IMR-90 (cell line): ENCODE measurements around the gene FAF2. TPM values are rescaled to one million over a fixed set of nuclear protein-coding genes. Genes with fewer than 3 reads are reported as not detected.
A peak's percentile ranks its signal among the peaks of the same experiment; 100 is the strongest.

ENCODE experiments used
- ATAC-seq: fragments of 200-7000 bp; cut with Tn5 transposase; 2 replicates; pipeline ENCODE4 v1.9.1; 2020; ENCODE audit warnings: low read depth, mild to moderate bottlenecking, moderate library complexity
- BruUV-seq: library from RNA; stranded (reverse); fragments of 400-500 nt; replicated peaks from 2 replicates; lab custom pipeline; 2021; lab: Mats Ljungman, UMichigan
- CTCF ChIA-PET: fragments of 300-600 bp; formaldehyde crosslinking; extraction: SDS; loops from one replicate; lab custom pipeline; 2021; ENCODE audit warnings: antibody characterized with exemption; lab: Yijun Ruan, JAX
- POLR2A ChIA-PET: fragments of 300-600 bp; sonication (Branson Sonifier 250); formaldehyde crosslinking; loops from one replicate; lab custom pipeline; 2022; ENCODE audit warnings: antibody characterized with exemption; ENCODE audit not compliant: unreplicated experiment; lab: Charles Lee
- DNase-seq: peaks from one replicate; pipeline ENCODE4 v3.0.0; 2013
- H2AFZ ChIP-seq: replicated peaks from 2 replicates; pipeline ENCODE3; 2013; ENCODE audit warnings: low read length, mild to moderate bottlenecking; ENCODE audit not compliant: poor library complexity
- H2AK5ac ChIP-seq: 2 replicates; pipeline ENCODE4 v1.6.1; 2013; ENCODE audit warnings: low read depth, low read length, inconsistent platforms
- H2AK9ac ChIP-seq: replicated peaks from 2 replicates; pipeline ENCODE3; 2013; ENCODE audit warnings: mild to moderate bottlenecking, low read depth, low read length, moderate library complexity; ENCODE audit not compliant: poor library complexity
- H2BK120ac ChIP-seq: 2 replicates; pipeline ENCODE4 v1.6.1; 2013; ENCODE audit warnings: low read depth, low read length, inconsistent platforms
- H2BK15ac ChIP-seq: 3 replicates; pipeline ENCODE4 v1.6.1; 2013; ENCODE audit warnings: low read depth, low read length, inconsistent platforms
- H2BK20ac ChIP-seq: 2 replicates; pipeline ENCODE4 v1.6.1; 2013; ENCODE audit warnings: low read depth, mild to moderate bottlenecking, inconsistent platforms, low read length, moderate library complexity
- H2BK5ac ChIP-seq: 2 replicates; pipeline ENCODE4 v1.6.1; 2013; ENCODE audit warnings: mild to moderate bottlenecking, low read depth, low read length, inconsistent platforms; ENCODE audit not compliant: poor library complexity, severe bottlenecking
- H3K14ac ChIP-seq: replicated peaks from 2 replicates; pipeline ENCODE4 v1.6.1; 2013; ENCODE audit warnings: low read depth, low read length, inconsistent platforms
- H3K18ac ChIP-seq: 2 replicates; pipeline ENCODE4 v1.6.1; 2013; ENCODE audit warnings: low read depth, low read length, control low read depth
- H3K23ac ChIP-seq: 2 replicates; pipeline ENCODE4 v1.6.1; 2013; ENCODE audit warnings: low read depth, low read length, inconsistent platforms
- H3K27ac ChIP-seq: 2 replicates; pipeline ENCODE4 v1.5.1; 2013; ENCODE audit warnings: mild to moderate bottlenecking, control low read depth, low read length; ENCODE audit not compliant: insufficient read depth
- H3K27me3 ChIP-seq: 2 replicates; pipeline ENCODE4 v1.6.1; 2013; ENCODE audit warnings: low read length; ENCODE audit not compliant: control insufficient read depth, insufficient read depth
- H3K36me3 ChIP-seq: 2 replicates; pipeline ENCODE4 v1.6.1; 2013; ENCODE audit warnings: low read length, mixed read lengths; ENCODE audit not compliant: control insufficient read depth, insufficient read depth
- H3K4ac ChIP-seq: 2 replicates; pipeline ENCODE4 v1.6.1; 2013; ENCODE audit warnings: low read depth, low read length, inconsistent platforms
- H3K4me1 ChIP-seq: 2 replicates; pipeline ENCODE4 v1.6.1; 2013; ENCODE audit warnings: low read length, mixed read lengths; ENCODE audit not compliant: control insufficient read depth, insufficient read depth
- H3K4me2 ChIP-seq: 2 replicates; pipeline ENCODE4 v1.6.1; 2013; ENCODE audit warnings: low read depth, mild to moderate bottlenecking, control low read depth, low read length, moderate library complexity
- H3K4me3 ChIP-seq: 2 replicates; pipeline ENCODE4 v1.5.1; 2013; ENCODE audit warnings: low read depth, mild to moderate bottlenecking, control low read depth, low read length, moderate library complexity; ENCODE audit not compliant: insufficient read depth
- H3K56ac ChIP-seq: 2 replicates; pipeline ENCODE4 v1.6.1; 2013; ENCODE audit warnings: low read length, inconsistent platforms; ENCODE audit not compliant: insufficient read depth; ENCODE audit errors: extremely low read depth
- H3K79me1 ChIP-seq, 2 experiments: 2 replicates each; pipeline ENCODE4 v1.6.1; 2013; ENCODE audit warnings: low read length in 2 of 2, inconsistent platforms in 1 of 2, low read depth in 1 of 2
- H3K9ac ChIP-seq: 2 replicates; pipeline ENCODE4 v1.6.1; 2013; ENCODE audit warnings: low read depth, low read length, control low read depth
- H3K9me1 ChIP-seq: 2 replicates; pipeline ENCODE4 v1.6.1; 2013; ENCODE audit warnings: low read length, inconsistent platforms; ENCODE audit not compliant: insufficient read depth
- H3K9me3 ChIP-seq: 2 replicates; pipeline ENCODE4 v1.6.1; 2013; ENCODE audit warnings: low read length; ENCODE audit not compliant: control insufficient read depth, insufficient read depth
- H4K20me1 ChIP-seq: 2 replicates; pipeline ENCODE4 v1.6.1; 2013; ENCODE audit warnings: low read length, inconsistent platforms; ENCODE audit not compliant: insufficient read depth
- H4K5ac ChIP-seq: 2 replicates; pipeline ENCODE4 v1.6.1; 2013; ENCODE audit warnings: mild to moderate bottlenecking, low read depth, low read length, control low read depth
- H4K8ac ChIP-seq, 2 experiments: 2 replicates each; pipeline ENCODE4 v1.6.1; 2013; ENCODE audit warnings: low read depth in 2 of 2, low read length in 2 of 2, control low read depth in 1 of 2, inconsistent platforms in 1 of 2
- H4K91ac ChIP-seq: 2 replicates; pipeline ENCODE4 v1.6.1; 2013; ENCODE audit warnings: low read depth, low read length, inconsistent platforms; ENCODE audit not compliant: insufficient read depth
- MAZ ChIP-seq: IDR thresholded peaks from 2 replicates; pipeline ENCODE4 v1.6.1; 2012; ENCODE audit warnings: low read depth, mild to moderate bottlenecking, low read length, improper control_type of control experiment, moderate library complexity, borderline replicate concordance
- RCOR1 ChIP-seq: IDR thresholded peaks from 2 replicates; pipeline ENCODE4 v1.6.1; 2012; ENCODE audit warnings: mild to moderate bottlenecking, low read length, improper control_type of control experiment; ENCODE audit not compliant: insufficient replicate concordance
- WGBS, 2 experiments: methylation state at CpG; one replicate each; pipeline versions ENCODE4 v1.1.5 to v1.1.7; 2013; ENCODE audit warnings: missing lambda C conversion rate in 2 of 2; ENCODE audit not compliant: insufficient read length in 1 of 2; ENCODE audit errors: extremely low coverage in 2 of 2; 5-methylcytosine and 5-hydroxymethylcytosine counted together
- dilution Hi-C: fragments of 300-500 bp; cut with HindIII; formaldehyde crosslinking; loops from one replicate; pipeline ENCODE4 v1.14.3; 2018; ENCODE audit warnings: low sequenced_read_pairs; ENCODE audit not compliant: unreplicated experiment
- in situ Hi-C: fragments of 300-500 bp; cut with MboI; formaldehyde crosslinking; loops from 3 replicates; pipeline ENCODE4 v1.14.3; 2019; ENCODE audit warnings: low sequenced_read_pairs, inconsistent platforms, mixed read lengths
- intact Hi-C: fragments of 100-400 bp; cut with micrococcal nuclease; formaldehyde crosslinking; loops from 2 replicates; pipeline ENCODE4 v1.10.0; 2022
- polyA plus RNA-seq, 3 experiments: library from polyadenylated mRNA; depleted of rRNA; stranded (reverse); fragments of >200 nt; gene quantifications; 2 replicates each; pipeline ENCODE4 v1.2.3, GENCODE V29; 2012; ENCODE audit warnings: low replicate concordance in 1 of 3
- total RNA-seq: library from RNA; depleted of rRNA; stranded (reverse); fragments of >200 nt; gene quantifications from 2 replicates; pipeline ENCODE4 v1.2.3, GENCODE V29; 2012

FAF2 gene
- total and polyA plus RNA-seq, 2 of the 4 experiments (the other 2 are of a cell fraction), result 32.9 to 47.0 TPM

DNA sequence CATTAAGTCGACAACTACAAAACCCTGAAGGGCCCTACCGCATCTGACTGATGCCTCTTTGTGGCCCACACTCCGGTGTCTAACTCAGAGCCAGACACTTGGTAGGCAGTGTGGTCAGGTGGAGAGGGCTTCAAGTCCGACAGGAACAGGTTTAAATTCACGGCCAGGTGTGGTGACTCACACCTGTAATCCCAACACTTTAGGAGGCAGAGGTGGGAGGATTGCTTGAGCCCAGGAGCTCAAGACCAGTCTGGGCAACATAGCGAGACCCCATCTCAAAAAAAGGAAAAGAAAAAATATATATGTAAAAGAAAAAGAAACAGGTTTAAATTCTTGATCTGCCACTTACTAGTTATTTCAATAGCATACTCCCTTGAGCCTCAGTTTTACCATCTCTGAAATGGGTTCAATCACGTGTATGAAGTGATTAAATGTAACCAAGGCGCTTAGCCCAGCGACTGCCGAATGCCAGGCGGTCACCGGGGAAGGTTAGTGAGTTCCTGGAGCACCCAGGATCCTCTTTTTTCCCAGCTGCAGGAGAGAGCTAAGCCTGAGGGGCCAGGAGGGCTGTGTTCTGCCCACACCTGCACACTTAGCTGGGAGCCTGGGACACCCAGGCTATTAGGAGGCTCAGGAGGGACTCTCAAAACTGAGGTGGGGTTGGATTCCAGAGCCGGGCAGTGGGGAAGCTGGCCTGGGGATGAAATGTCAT lies 32.8 kb upstream of the FAF2 start:
- no TSS peak for BruUV-seq
- in situ Hi-C loops, result no loop called here
- no peak overlapping the region for H3K18ac ChIP-seq

More for the DNA sequence above, 32.8 kb upstream of the FAF2 start:
- Histone ChIP-seq H4K20me1 (peaks cover 44% of the 10 kb centered on the region), H3K9ac (peak overlapping the region; percentile 63), H3K56ac (peak overlapping the region; percentile 57), H3K4me1 (peaks cover 11% of the 10 kb centered on the region), H2BK15ac (no peak overlapping the region; the same call in 2 of the 3 replicates), H3K9me3 (no peaks in the 10 kb centered on the region), H3K27ac (peak overlapping the region; percentile 54), H2AFZ (peak overlapping the region; percentile 90), H2BK5ac (no peak overlapping the region), H4K8ac (peak overlapping the region; percentile 10 to 43; a peak in 2 of 4 replicates), H4K91ac (peak overlapping the region; percentile 68; the same call in 1 of the 2 replicates), H3K9me1 (peaks cover 16% of the 10 kb centered on the region), H2BK20ac (no peak overlapping the region), H2BK120ac (peak overlapping the region; percentile 49), H4K5ac (no peak overlapping the region), H2AK5ac (peak overlapping the region; percentile 48; the same call in 1 of the 2 replicates), H3K4ac (peak overlapping the region; percentile 65), H3K4me2 (peak overlapping the region; percentile 91), H3K23ac (peak overlapping the region; percentile 90), H3K79me1 (peaks cover 19 to 55% of the 10 kb centered on the region in 2 experiments; a peak in 3 of 4 replicates), H3K36me3 (0 out of 2 replicates have a peak, but pooled peaks cover 1% of the 10 kb centered on the region), H3K4me3 (peak overlapping the region; percentile 73), H3K14ac (no peak overlapping the region; the same call in none of the 2 replicates), H3K27me3 (no peaks in the 10 kb centered on the region), H2AK9ac (peak overlapping the region; percentile 93)
- dilution Hi-C loops (no loop called here), intact Hi-C loops (loop anchor here (5.0 to 10.0 kb wide), 2 partner anchors 202 to 229 kb away; partner anchors contain the start of gene TSPAN17)
- POLR2A ChIA-PET, result no interaction called here
- CTCF ChIA-PET, result interaction anchor here (1.8 kb wide), 1 partner anchor 155 kb away, joined by 7 read pairs; no protein-coding TSS in a partner anchor
- DNase-seq (no peak), ATAC-seq (no peak)
- whole genome bisulfite sequencing, 2 experiments, result 86% methylated on average over 5 of the region's 13 CpGs; no CpG with 5 or more reads in 1 of the 2 experiments
- no peak for TF ChIP-seq MAZ
- TF ChIP-seq RCOR1, result peak; percentile 57
